ENCODE results near the gene TMTC1. TPM values are rescaled to one million over a fixed set of nuclear protein-coding genes. Genes with fewer than 3 reads are reported as not detected.
A peak's percentile ranks its signal among the peaks of the same experiment; 100 is the strongest.

TMTC1 gene
- total and polyA plus RNA-seq, 5 donors from 2014 or later = not detected

GRCh38 chr12:29714966-29715365 lies 68.8 kb downstream of the TMTC1 start:
- Mint-ChIP-seq H3K4me1 (no peaks in the 10 kb centered on the region), H3K4me3 (no peak overlapping the region), H3K36me3 (no peaks in the 10 kb centered on the region), H3K27me3 (no peaks in the 10 kb centered on the region), H3K27ac (no peak overlapping the region), H3K9me3 (no peaks in the 10 kb centered on the region)
- ATAC-seq (ENCODE audit: low read depth in 2 of 2) = no peak
- Histone ChIP-seq H3K4me3 (ENCODE audit: low read depth, low read length) (no peak overlapping the region), H3K27ac (ENCODE audit: insufficient read depth, low read length, poor library complexity, severe bottlenecking) (no peak overlapping the region), H3K9me3 (ENCODE audit: control insufficient read depth in 2 of 2, low read length in 2 of 2) (no peaks in the 10 kb centered on the region), H3K27me3 (ENCODE audit: control insufficient read depth, insufficient read depth, low read length) (no peaks in the 10 kb centered on the region), H3K4me1 (ENCODE audit: control insufficient read depth, insufficient read depth, low read length, poor library complexity, severe bottlenecking) (no peaks in the 10 kb centered on the region), H3K36me3 (ENCODE audit: control insufficient read depth, insufficient read depth, low read length) (no peaks in the 10 kb centered on the region)
- no peak for DNase-seq

- H3K4me1 Mint-ChIP-seq = no peaks in the 10 kb centered on the region
- no peak overlapping the region for H3K27ac Mint-ChIP-seq
Measured at GRCh38 chr12:29713729-29714128, 70.0 kb downstream of the TMTC1 start.

GRCh38 chr12:29711381-29711780 lies 72.4 kb downstream of the TMTC1 start:
- Mint-ChIP-seq H3K27me3 (peaks cover 4% of the 10 kb centered on the region), H3K4me3 (no peak overlapping the region), H3K4me1 (no peaks in the 10 kb centered on the region), H3K36me3 (no peaks in the 10 kb centered on the region), H3K27ac (no peak overlapping the region), H3K9me3 (peaks cover 0 to 3% (median 0%) of the 10 kb centered on the region in 7 donors)
- no peaks in the 10 kb centered on the region for H3K4me1 ChIP-seq (ENCODE audit: control insufficient read depth, insufficient read depth, low read length, poor library complexity, severe bottlenecking)
- no peaks in the 10 kb centered on the region for H3K9me3 ChIP-seq (ENCODE audit: control insufficient read depth in 2 of 2, low read length in 2 of 2)
- ATAC-seq (ENCODE audit: low read depth in 2 of 2) = no peak
- no peaks in the 10 kb centered on the region for H3K27me3 ChIP-seq (ENCODE audit: control insufficient read depth, insufficient read depth, low read length)
- DNase-seq = no peak
- no peak overlapping the region for H3K4me3 ChIP-seq (ENCODE audit: low read depth, low read length)
- H3K36me3 ChIP-seq (ENCODE audit: control insufficient read depth, insufficient read depth, low read length) = no peaks in the 10 kb centered on the region
- H3K27ac ChIP-seq (ENCODE audit: insufficient read depth, low read length, poor library complexity, severe bottlenecking) = no peak overlapping the region

More at GRCh38 chr12:29713729-29714128, 70.0 kb downstream of the TMTC1 start:
- Histone ChIP-seq H3K4me3 (ENCODE audit: low read depth, low read length) (no peak overlapping the region), H3K27ac (ENCODE audit: insufficient read depth, low read length, poor library complexity, severe bottlenecking) (no peak overlapping the region), H3K36me3 (ENCODE audit: control insufficient read depth, insufficient read depth, low read length) (no peaks in the 10 kb centered on the region), H3K9me3 (ENCODE audit: control insufficient read depth in 2 of 2, low read length in 2 of 2) (no peaks in the 10 kb centered on the region), H3K27me3 (ENCODE audit: control insufficient read depth, insufficient read depth, low read length) (no peaks in the 10 kb centered on the region), H3K4me1 (ENCODE audit: control insufficient read depth, insufficient read depth, low read length, poor library complexity, severe bottlenecking) (no peaks in the 10 kb centered on the region)
- Mint-ChIP-seq H3K4me3 (no peak overlapping the region), H3K9me3 (no peaks in the 10 kb centered on the region), H3K27me3 (peaks cover 4% of the 10 kb centered on the region), H3K36me3 (no peaks in the 10 kb centered on the region)
- no peak for DNase-seq
- no peak for ATAC-seq (ENCODE audit: low read depth in 2 of 2)

DNA sequence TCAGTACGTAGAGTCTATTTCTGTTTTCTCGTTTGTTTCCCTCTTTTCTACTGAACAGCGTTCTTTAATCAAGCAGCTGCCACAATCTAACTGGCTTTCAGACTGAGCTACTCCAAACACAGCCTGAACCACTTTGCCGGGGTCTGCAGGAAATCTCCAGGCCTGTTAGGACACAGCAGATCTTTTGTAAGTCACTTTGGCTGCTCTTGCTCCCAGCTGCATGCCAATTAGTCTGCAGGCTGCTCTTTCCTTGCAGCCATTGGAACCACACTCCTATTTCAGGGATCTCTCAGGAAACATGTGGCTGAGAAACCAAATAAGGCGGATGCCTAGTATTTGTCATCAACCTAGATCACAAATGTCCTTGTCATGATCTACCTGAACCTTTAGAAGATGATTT lies 73.6 kb downstream of the TMTC1 start:
- peak in 1 of 3 donors; percentile 1 for DNase-seq
- Histone ChIP-seq H3K9me3 (ENCODE audit: control insufficient read depth in 2 of 2, low read length in 2 of 2) (no peaks in the 10 kb centered on the region), H3K36me3 (ENCODE audit: control insufficient read depth, insufficient read depth, low read length) (no peaks in the 10 kb centered on the region), H3K27me3 (ENCODE audit: control insufficient read depth, insufficient read depth, low read length) (no peaks in the 10 kb centered on the region), H3K4me3 (ENCODE audit: low read depth, low read length) (no peak overlapping the region), H3K4me1 (ENCODE audit: control insufficient read depth, insufficient read depth, low read length, poor library complexity, severe bottlenecking) (no peaks in the 10 kb centered on the region), H3K27ac (ENCODE audit: insufficient read depth, low read length, poor library complexity, severe bottlenecking) (no peak overlapping the region)
- no peak for ATAC-seq (ENCODE audit: low read depth in 2 of 2)
- Mint-ChIP-seq H3K36me3 (no peaks in the 10 kb centered on the region), H3K27ac (no peak overlapping the region), H3K9me3 (peaks cover 0 to 3% (median 0%) of the 10 kb centered on the region in 7 donors), H3K4me1 (no peaks in the 10 kb centered on the region), H3K27me3 (peaks cover 8% of the 10 kb centered on the region), H3K4me3 (no peak overlapping the region)

- no peak overlapping the region for H3K4me3 Mint-ChIP-seq
- H3K27me3 Mint-ChIP-seq = peaks cover 8% of the 10 kb centered on the region
- no peaks in the 10 kb centered on the region for H3K36me3 ChIP-seq (ENCODE audit: control insufficient read depth, insufficient read depth, low read length)
- no peak overlapping the region for H3K27ac Mint-ChIP-seq
- peaks cover 0 to 3% (median 0%) of the 10 kb centered on the region in 7 donors for H3K9me3 Mint-ChIP-seq
- H3K36me3 Mint-ChIP-seq = no peaks in the 10 kb centered on the region
- H3K4me1 ChIP-seq (ENCODE audit: control insufficient read depth, insufficient read depth, low read length, poor library complexity, severe bottlenecking) = no peaks in the 10 kb centered on the region
- no peaks in the 10 kb centered on the region for H3K4me1 Mint-ChIP-seq
- no peaks in the 10 kb centered on the region for H3K27me3 ChIP-seq (ENCODE audit: control insufficient read depth, insufficient read depth, low read length)
- no peaks in the 10 kb centered on the region for H3K9me3 ChIP-seq (ENCODE audit: control insufficient read depth in 2 of 2, low read length in 2 of 2)
- DNase-seq = no peak
- no peak for ATAC-seq (ENCODE audit: low read depth in 2 of 2)
- no peak overlapping the region for H3K27ac ChIP-seq (ENCODE audit: insufficient read depth, low read length, poor library complexity, severe bottlenecking)
- no peak overlapping the region for H3K4me3 ChIP-seq (ENCODE audit: low read depth, low read length)
Measured at GRCh38 chr12:29709496-29710040, 74.2 kb downstream of the TMTC1 start.

GRCh38 chr12:29709054-29709453 lies 74.7 kb downstream of the TMTC1 start:
- H3K27me3 Mint-ChIP-seq = peaks cover 8% of the 10 kb centered on the region
- no peak overlapping the region for H3K27ac Mint-ChIP-seq
- Histone ChIP-seq H3K4me3 (ENCODE audit: low read depth, low read length) (no peak overlapping the region), H3K27ac (ENCODE audit: insufficient read depth, low read length, poor library complexity, severe bottlenecking) (no peak overlapping the region), H3K9me3 (ENCODE audit: control insufficient read depth in 2 of 2, low read length in 2 of 2) (no peaks in the 10 kb centered on the region), H3K4me1 (ENCODE audit: control insufficient read depth, insufficient read depth, low read length, poor library complexity, severe bottlenecking) (no peaks in the 10 kb centered on the region), H3K27me3 (ENCODE audit: control insufficient read depth, insufficient read depth, low read length) (no peaks in the 10 kb centered on the region), H3K36me3 (ENCODE audit: control insufficient read depth, insufficient read depth, low read length) (no peaks in the 10 kb centered on the region)
- ATAC-seq (ENCODE audit: low read depth in 2 of 2) = no peak
- H3K4me1 Mint-ChIP-seq = no peaks in the 10 kb centered on the region
- no peaks in the 10 kb centered on the region for H3K36me3 Mint-ChIP-seq
- peaks cover 0 to 3% (median 0%) of the 10 kb centered on the region in 7 donors for H3K9me3 Mint-ChIP-seq
- no peak overlapping the region for H3K4me3 Mint-ChIP-seq
- no peak for DNase-seq

- peaks cover 0 to 3% (median 0%) of the 10 kb centered on the region in 7 donors for H3K9me3 Mint-ChIP-seq
- DNase-seq = no peak
- H3K4me1 Mint-ChIP-seq = no peaks in the 10 kb centered on the region
- H3K9me3 ChIP-seq (ENCODE audit: control insufficient read depth in 2 of 2, low read length in 2 of 2) = no peaks in the 10 kb centered on the region
- H3K27me3 ChIP-seq (ENCODE audit: control insufficient read depth, insufficient read depth, low read length) = no peaks in the 10 kb centered on the region
- H3K36me3 ChIP-seq (ENCODE audit: control insufficient read depth, insufficient read depth, low read length) = no peaks in the 10 kb centered on the region
- no peak overlapping the region for H3K27ac Mint-ChIP-seq
- H3K4me3 Mint-ChIP-seq = no peak overlapping the region
- H3K4me3 ChIP-seq (ENCODE audit: low read depth, low read length) = no peak overlapping the region
- no peak for ATAC-seq (ENCODE audit: low read depth in 2 of 2)
- peaks cover 8% of the 10 kb centered on the region for H3K27me3 Mint-ChIP-seq
- H3K27ac ChIP-seq (ENCODE audit: insufficient read depth, low read length, poor library complexity, severe bottlenecking) = no peak overlapping the region
- H3K4me1 ChIP-seq (ENCODE audit: control insufficient read depth, insufficient read depth, low read length, poor library complexity, severe bottlenecking) = no peaks in the 10 kb centered on the region
- no peaks in the 10 kb centered on the region for H3K36me3 Mint-ChIP-seq
Measured at GRCh38 chr12:29707846-29708245, 75.9 kb downstream of the TMTC1 start.

- H3K27me3 Mint-ChIP-seq = peaks cover 8% of the 10 kb centered on the region
Measured at GRCh38 chr12:29706311-29706710, 77.4 kb downstream of the TMTC1 start.

More at GRCh38 chr12:29706311-29706710, 77.4 kb downstream of the TMTC1 start:
- ATAC-seq (ENCODE audit: low read depth in 2 of 2) = no peak
- H3K27me3 ChIP-seq (ENCODE audit: control insufficient read depth, insufficient read depth, low read length) = no peaks in the 10 kb centered on the region
- Mint-ChIP-seq H3K4me3 (no peak overlapping the region), H3K4me1 (no peaks in the 10 kb centered on the region), H3K27ac (no peak overlapping the region), H3K36me3 (no peaks in the 10 kb centered on the region), H3K9me3 (peaks cover 0 to 3% (median 0%) of the 10 kb centered on the region in 7 donors)
- H3K9me3 ChIP-seq (ENCODE audit: control insufficient read depth in 2 of 2, low read length in 2 of 2) = no peaks in the 10 kb centered on the region
- no peak overlapping the region for H3K27ac ChIP-seq (ENCODE audit: insufficient read depth, low read length, poor library complexity, severe bottlenecking)
- no peak overlapping the region for H3K4me3 ChIP-seq (ENCODE audit: low read depth, low read length)
- no peak for DNase-seq
- H3K4me1 ChIP-seq (ENCODE audit: control insufficient read depth, insufficient read depth, low read length, poor library complexity, severe bottlenecking) = no peaks in the 10 kb centered on the region
- H3K36me3 ChIP-seq (ENCODE audit: control insufficient read depth, insufficient read depth, low read length) = no peaks in the 10 kb centered on the region
